GM12864 (cell line): Measurements from ENCODE around the gene SMIM45.

ENCODE experiments used
- DNase-seq: peaks from one replicate; pipeline ENCODE4 v3.0.0-alpha.2; 2011; ENCODE audit warnings: low read depth
- H3K4me3 ChIP-seq: 2 replicates; pipeline ENCODE4 v1.5.1; 2011; ENCODE audit warnings: mild to moderate bottlenecking, low read depth, low read length, control low read depth
- CTCF ChIP-seq: IDR thresholded peaks from 2 replicates; pipeline ENCODE4 v1.5.1; 2011; ENCODE audit warnings: low read depth, mild to moderate bottlenecking, moderate library complexity, low read length, control low read depth, inconsistent platforms; ENCODE audit errors: missing control alignments

SMIM45 gene

GRCh38 chr22:41982865-41983264, 30.9 kb downstream of the SMIM45 start:
- H3K4me3 ChIP-seq = no peak overlapping the region
- no peak for TF ChIP-seq CTCF
- no peak for DNase-seq

- DNase-seq = no peak
- no peak overlapping the region for H3K4me3 ChIP-seq
- no peak for TF ChIP-seq CTCF
These were observed 31.8 kb downstream of the SMIM45 start for GRCh38 chr22:41983513-41984405.

GRCh38 chr22:41987276-41987675, 35.3 kb downstream of the SMIM45 start:
- no peak for DNase-seq
- H3K4me3 ChIP-seq = no peak overlapping the region
- no peak for TF ChIP-seq CTCF

GRCh38 chr22:41989246-41989645, 37.3 kb downstream of the SMIM45 start:
- DNase-seq = no peak
- H3K4me3 ChIP-seq = no peak overlapping the region
- no peak for TF ChIP-seq CTCF

- no peak for TF ChIP-seq CTCF
- no peak for DNase-seq
- H3K4me3 ChIP-seq = no peak overlapping the region
These were observed 39.2 kb downstream of the SMIM45 start for GRCh38 chr22:41991111-41991510.

- no peak for DNase-seq
- TF ChIP-seq CTCF = no peak
- no peak overlapping the region for H3K4me3 ChIP-seq
These were observed 40.5 kb downstream of the SMIM45 start for GRCh38 chr22:41992496-41992895.

- DNase-seq = no peak
- TF ChIP-seq CTCF = no peak
- no peak overlapping the region for H3K4me3 ChIP-seq
These were observed 43.3 kb downstream of the SMIM45 start for GRCh38 chr22:41995211-41995610.
